Endothelial cell of umbilical vein (primary cell): Measurements from ENCODE around the gene CCND3. TPM values are rescaled to one million over a fixed set of nuclear protein-coding genes. Genes with fewer than 3 reads are reported as not detected.

ENCODE experiments used
- BruUV-seq: library from RNA; stranded (reverse); fragments of 400-500 nt; replicated peaks from 2 replicates; lab custom pipeline; 2021; lab: Mats Ljungman, UMichigan
- CTCF ChIA-PET: fragments of 300-600, 350-600 bp; sonication (Branson Sonifier 250); formaldehyde crosslinking; loops from one replicate; lab custom pipeline; 2021; ENCODE audit warnings: antibody characterized with exemption, inconsistent platforms; lab: Charles Lee
- POLR2A ChIA-PET: fragments of 300-600, 350-600 bp; sonication (Branson Sonifier 250); formaldehyde crosslinking; loops from one replicate; lab custom pipeline; 2021; ENCODE audit warnings: antibody characterized with exemption, inconsistent platforms; lab: Charles Lee
- DNase-seq: peaks from one replicate; pipeline ENCODE4 v3.0.0-alpha.2; 2011; ENCODE audit warnings: low read depth, low spot score
- FAIRE-seq: peaks from 2 replicates; lab custom pipeline; 2011; peaks lifted over from hg19 to GRCh38; lab: Jason Lieb, UNC
- H2AFZ ChIP-seq: 2 replicates; pipeline ENCODE4 v1.6.0; 2012; ENCODE audit warnings: low read depth, low read length, control low read depth, inconsistent platforms
- H3K27ac ChIP-seq: 2 replicates; pipeline ENCODE4 v1.5.1; 2011; ENCODE audit warnings: low read depth, mild to moderate bottlenecking, control low read depth, low read length, moderate library complexity; ENCODE audit not compliant: insufficient read depth
- H3K27me3 ChIP-seq, 2 experiments: 2 replicates each; pipeline versions ENCODE4 v1.6.0 to v1.6.1; 2011; ENCODE audit warnings: low read length in 2 of 2, mixed read lengths in 1 of 2; ENCODE audit not compliant: control insufficient read depth in 2 of 2, insufficient read depth in 2 of 2
- H3K36me3 ChIP-seq, 2 experiments: 2 replicates in 1 of 2; 3 replicates in 1 of 2; pipeline ENCODE4 v1.5.1; 2011; ENCODE audit warnings: low read length in 2 of 2, mild to moderate bottlenecking in 1 of 2, moderate library complexity in 1 of 2; ENCODE audit not compliant: control insufficient read depth in 2 of 2, insufficient read depth in 2 of 2; ENCODE audit errors: extremely low read depth in 1 of 2
- H3K4me1 ChIP-seq: 3 replicates; pipeline ENCODE4 v1.5.1; 2011; ENCODE audit warnings: mild to moderate bottlenecking, low read length; ENCODE audit not compliant: control insufficient read depth, insufficient read depth; ENCODE audit errors: extremely low read depth
- H3K4me2 ChIP-seq: 2 replicates; pipeline ENCODE4 v1.6.1; 2011; ENCODE audit warnings: low read length, control low read depth, mixed read lengths; ENCODE audit not compliant: insufficient read depth
- H3K4me3 ChIP-seq, 3 experiments: fragments of 200-600 bp in 1 of 3; sonication (generic), shearing (Covaris generic) in 1 of 3; replicated peaks in 1 of 3; 2 replicates each; pipeline ENCODE4 v1.5.1; 2011 to 2016; ENCODE audit warnings: control low read depth in 3 of 3, low read length in 3 of 3, mild to moderate bottlenecking in 2 of 3, inconsistent platforms in 1 of 3, low read depth in 1 of 3, moderate library complexity in 1 of 3; ENCODE audit not compliant: insufficient read depth in 1 of 3
- H3K79me2 ChIP-seq: 2 replicates; pipeline ENCODE4 v1.6.0; 2012; ENCODE audit warnings: low read length, inconsistent platforms; ENCODE audit not compliant: control insufficient read depth, insufficient read depth
- H3K9ac ChIP-seq: replicated peaks from 2 replicates; pipeline ENCODE3; 2011; ENCODE audit warnings: low read length, control low read depth; ENCODE audit not compliant: insufficient read depth; ENCODE audit errors: extremely low read depth
- H3K9me1 ChIP-seq: replicated peaks from 3 replicates; pipeline ENCODE4 v1.6.0; 2011; ENCODE audit warnings: mild to moderate bottlenecking, low read length; ENCODE audit not compliant: control insufficient read depth, insufficient read depth; ENCODE audit errors: extremely low read depth
- H3K9me3 ChIP-seq: replicated peaks from 2 replicates; pipeline ENCODE4 v1.5.1; 2012; ENCODE audit warnings: low read length, inconsistent platforms; ENCODE audit not compliant: control insufficient read depth, insufficient read depth
- H4K20me1 ChIP-seq: replicated peaks from 2 replicates; pipeline ENCODE3; 2011; ENCODE audit warnings: mild to moderate bottlenecking, low read length; ENCODE audit not compliant: control insufficient read depth, insufficient read depth; ENCODE audit errors: extremely low read depth
- CTCF ChIP-seq, 2 donors: IDR thresholded peaks; 1 replicate in 1 of 2; 2 replicates in 1 of 2; pipeline ENCODE4 v1.5.1; 2011; ENCODE audit warnings: low read length in 2 of 2, mild to moderate bottlenecking in 2 of 2, moderate library complexity in 2 of 2, control low read depth in 1 of 2, inconsistent platforms in 1 of 2, low read depth in 1 of 2; ENCODE audit not compliant: insufficient read depth in 1 of 2; ENCODE audit errors: extremely low read depth in 1 of 2
- EZH2 ChIP-seq: IDR thresholded peaks from 2 replicates; pipeline ENCODE4 v1.6.1; 2012; ENCODE audit warnings: borderline replicate concordance, low read depth, mild to moderate bottlenecking, moderate library complexity, low read length, inconsistent platforms; ENCODE audit not compliant: severe bottlenecking
- FOS ChIP-seq: IDR thresholded peaks from 2 replicates; pipeline ENCODE4 v1.6.1; 2011; ENCODE audit warnings: mild to moderate bottlenecking, low read length, moderate library complexity, borderline replicate concordance; ENCODE audit not compliant: insufficient read depth
- GATA2 ChIP-seq: IDR thresholded peaks from 2 replicates; pipeline ENCODE4 v1.7.0; 2011; ENCODE audit warnings: low read depth, mild to moderate bottlenecking, moderate library complexity, mixed read lengths, low read length; ENCODE audit not compliant: insufficient read length, insufficient read depth
- JUN ChIP-seq: IDR thresholded peaks from 2 replicates; pipeline ENCODE4 v1.6.1; 2011; ENCODE audit warnings: borderline replicate concordance, low read depth; ENCODE audit not compliant: insufficient read length, insufficient read depth
- MYC ChIP-seq: IDR thresholded peaks from one replicate; pipeline ENCODE4 v1.6.1; 2011; ENCODE audit warnings: mild to moderate bottlenecking, low read depth, low read length
- POLR2A ChIP-seq: IDR thresholded peaks from 2 replicates; pipeline ENCODE4 v1.6.1; 2012; ENCODE audit warnings: low read depth, mild to moderate bottlenecking, control low read depth, low read length
- POLR2AphosphoS5 ChIP-seq: IDR thresholded peaks from 2 replicates; pipeline ENCODE4 v1.6.1; 2012; ENCODE audit warnings: low read depth, mild to moderate bottlenecking, control low read depth, low read length, moderate library complexity; ENCODE audit not compliant: insufficient read depth
- dilution Hi-C: fragments of 300-500 bp; cut with MboI; formaldehyde crosslinking; loops from one replicate; pipeline ENCODE4 v1.15.0; 2019; ENCODE audit warnings: low sequenced_read_pairs; ENCODE audit not compliant: extremely low pct_ligation_motif_present
- intact Hi-C: fragments of 100-400 bp; cut with micrococcal nuclease; formaldehyde crosslinking; loops from one replicate; pipeline ENCODE4 v1.10.0; 2022
- polyA plus RNA-seq, 4 experiments: library from polyadenylated mRNA; depleted of rRNA in 3 of 4; stranded (reverse) in 3 of 4; unstranded in 1 of 4; fragments of >200 nt; gene quantifications; 2 replicates each; pipeline versions ENCODE4 v1.2.1 to v1.2.3, GENCODE V29; 2011 to 2012; ENCODE audit warnings: missing spikeins in 1 of 4
- total RNA-seq: library from RNA; stranded (reverse); gene quantifications from 2 replicates; pipeline ENCODE4 v1.2.3, GENCODE V29; 2021
- TF ChIP-seq, protein P1 (sequence below): IDR thresholded peaks from 2 replicates; pipeline ENCODE4 v1.6.1; 2011; ENCODE audit not compliant: insufficient read depth, insufficient read length

Gene CCND3
- total and polyA plus RNA-seq, 2 donors (not counting 3 experiments of a cell fraction or from before 2014, with no cell fraction given), result 87.5 to 98.7 TPM

- ChIA-PET POLR2A (interaction anchor here (0.6 to 0.7 kb wide), 2 partner anchors 47 to 110 kb away, joined by 3 to 4 read pairs; partner anchors contain the start of gene CCND3), CTCF (interaction anchor here (1.0 to 1.9 kb wide), 6 partner anchors 26 to 107 kb away, joined by 3 to 14 read pairs (median 8); partner anchors contain the start of genes BYSL, MED20 and TOMM6)
- H3K4me3 ChIP-seq, result peak overlapping the region; percentile 69 to 72 (median 70)
- peaks cover 12% of the 10 kb centered on the region for H3K4me1 ChIP-seq
- no peaks in the 10 kb centered on the region for H3K36me3 ChIP-seq
- DNase-seq (peak; percentile 14), FAIRE-seq (no peak)
- intact Hi-C loops (loop anchor here (1.0 to 2.0 kb wide), 6 partner anchors 23 to 150 kb away; partner anchors contain the start of genes BYSL, MED20 and TOMM6), dilution Hi-C loops (no loop called here)
- no TSS peak for BruUV-seq
- H2AFZ ChIP-seq, result peak overlapping the region; percentile 80
- TF ChIP-seq EZH2 (no peak), CTCF (IDR thresholded peaks at IDR 0.05; ENCODE audit: extremely low read depth in 1 of 2, insufficient read depth in 1 of 2, low read depth in 1 of 2, low read length in 2 of 2) (no peak), MYC (no peak), JUN (no peak), POLR2A (no peak), GATA2 (no peak), POLR2AphosphoS5 (no peak), FOS (no peak)
- TF ChIP-seq, protein P1, sequence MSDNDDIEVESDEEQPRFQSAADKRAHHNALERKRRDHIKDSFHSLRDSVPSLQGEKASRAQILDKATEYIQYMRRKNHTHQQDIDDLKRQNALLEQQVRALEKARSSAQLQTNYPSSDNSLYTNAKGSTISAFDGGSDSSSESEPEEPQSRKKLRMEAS, result no peak
- H3K4me2 ChIP-seq, result peak overlapping the region; percentile 77
- peak overlapping the region; percentile 70 for H3K9ac ChIP-seq
- H3K79me2 ChIP-seq, result no peaks in the 10 kb centered on the region
- H3K9me3 ChIP-seq, result no peaks in the 10 kb centered on the region
- H3K27me3 ChIP-seq, result peaks cover 0 to 2% of the 10 kb centered on the region in 2 experiments
- H3K9me1 ChIP-seq, result no peaks in the 10 kb centered on the region
- no peaks in the 10 kb centered on the region for H4K20me1 ChIP-seq
- H3K27ac ChIP-seq, result no peak overlapping the region
These were observed 47.0 kb downstream of the CCND3 start for GRCh38 chr6:41894366-41895299.
